ENCODE results near the gene NUP37. TPM values are rescaled to one million over a fixed set of nuclear protein-coding genes. Genes with fewer than 3 reads are reported as not detected.

The NUP37 gene
- total RNA-seq, 2 donors from 2014 or later, result 63.6 to 80.7 TPM

GRCh38 chr12:102062419-102062806, 57.5 kb downstream of the NUP37 start:
- no peaks in the 10 kb centered on the region for H3K9me3 Mint-ChIP-seq
- peaks cover 43% of the 10 kb centered on the region for H3K36me3 Mint-ChIP-seq (ENCODE audit: low read depth)
- H3K4me1 Mint-ChIP-seq, result peaks cover 15% of the 10 kb centered on the region
- ATAC-seq (replicated peaks), result no peak
- peak overlapping the region; percentile 100 for H3K27ac Mint-ChIP-seq
- H3K27me3 Mint-ChIP-seq, result peaks cover 2% of the 10 kb centered on the region
- peak overlapping the region; percentile 100 for H3K4me3 Mint-ChIP-seq

GRCh38 chr12:102061560-102062418, 58.1 kb downstream of the NUP37 start, which contains the start of gene WASHC3:
WASHC3 (minus strand) TSS chr12:102061991; CDS start chr12:102061962, 29 bp downstream.
- peak; percentile 88 for ATAC-seq (replicated peaks)
- H3K9me3 Mint-ChIP-seq, result no peaks in the 10 kb centered on the region
- peaks cover 15% of the 10 kb centered on the region for H3K4me1 Mint-ChIP-seq
- H3K27me3 Mint-ChIP-seq, result peaks cover 2% of the 10 kb centered on the region
- peak within 1 kb of the TSS; percentile 100 for H3K27ac Mint-ChIP-seq
- H3K4me3 Mint-ChIP-seq, result peak within 1 kb of the TSS; percentile 100
- H3K36me3 Mint-ChIP-seq (ENCODE audit: low read depth), result peaks cover 49% of the 10 kb centered on the region

DNA sequence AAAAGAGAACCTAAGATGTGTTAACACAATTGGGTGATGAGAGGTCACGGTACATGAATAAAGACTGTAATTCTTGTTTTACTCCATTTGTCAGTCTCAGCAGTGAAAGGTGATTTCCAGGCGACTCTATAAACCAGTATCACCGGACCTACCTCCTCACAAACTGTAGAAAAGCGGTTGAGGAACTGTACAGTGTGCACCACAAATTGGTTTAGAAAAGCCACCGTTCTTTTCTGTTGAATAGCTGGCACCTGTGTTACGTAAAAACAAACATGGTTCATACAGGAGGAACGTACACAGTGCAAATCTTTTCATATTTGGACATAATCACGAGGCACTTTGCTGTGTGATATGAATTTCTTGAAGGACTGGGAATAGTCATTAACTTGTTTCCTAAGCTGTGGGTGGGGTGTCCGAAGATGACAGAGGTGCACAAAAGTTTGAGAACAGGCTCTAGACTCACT, 58.8 kb downstream of the NUP37 start:
- peak overlapping the region; percentile 100 for H3K4me3 Mint-ChIP-seq
- no peaks in the 10 kb centered on the region for H3K9me3 Mint-ChIP-seq
- peak; percentile 54 for ATAC-seq (replicated peaks)
- H3K27me3 Mint-ChIP-seq, result peaks cover 2% of the 10 kb centered on the region
- peak overlapping the region; percentile 100 for H3K27ac Mint-ChIP-seq
- H3K4me1 Mint-ChIP-seq, result peaks cover 15% of the 10 kb centered on the region
- H3K36me3 Mint-ChIP-seq (ENCODE audit: low read depth), result peaks cover 56% of the 10 kb centered on the region

DNA sequence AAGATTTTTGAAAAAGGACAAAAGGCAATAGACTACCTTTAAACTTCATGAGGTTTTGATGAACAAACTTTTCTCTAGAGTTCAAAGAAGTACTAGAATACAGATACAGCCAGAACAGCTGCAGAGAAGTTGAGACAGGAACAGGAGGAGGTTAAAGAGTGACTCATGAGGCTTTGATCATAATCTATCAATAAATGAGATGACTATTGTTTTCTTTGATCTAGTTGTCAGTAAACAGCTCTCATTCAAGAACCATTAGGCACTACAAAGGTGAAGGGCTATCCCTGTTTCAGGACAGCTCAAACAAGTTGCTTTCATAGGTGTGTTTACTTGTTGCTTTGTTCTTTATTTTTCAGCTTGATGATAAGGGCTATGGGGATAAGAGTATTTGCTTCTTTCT, 60.6 kb downstream of the NUP37 start:
- ATAC-seq (replicated peaks), result peak; percentile 58
- Mint-ChIP-seq H3K36me3 (ENCODE audit: low read depth) (peaks cover 73% of the 10 kb centered on the region), H3K27ac (peak overlapping the region; percentile 54), H3K27me3 (no peaks in the 10 kb centered on the region), H3K4me1 (peaks cover 15% of the 10 kb centered on the region), H3K4me3 (peak overlapping the region; percentile 100), H3K9me3 (no peaks in the 10 kb centered on the region)

- no peak for ATAC-seq (replicated peaks)
- H3K27me3 Mint-ChIP-seq, result no peaks in the 10 kb centered on the region
- H3K4me3 Mint-ChIP-seq, result no peak overlapping the region
- H3K9me3 Mint-ChIP-seq, result no peaks in the 10 kb centered on the region
- H3K36me3 Mint-ChIP-seq (ENCODE audit: low read depth), result peaks cover 85% of the 10 kb centered on the region
- H3K27ac Mint-ChIP-seq, result no peak overlapping the region
- peaks cover 22% of the 10 kb centered on the region for H3K4me1 Mint-ChIP-seq
These were observed 65.6 kb downstream of the NUP37 start for GRCh38 chr12:102054345-102054744.

- Mint-ChIP-seq H3K9me3 (no peaks in the 10 kb centered on the region), H3K27me3 (no peaks in the 10 kb centered on the region), H3K4me1 (peaks cover 16% of the 10 kb centered on the region), H3K27ac (no peak overlapping the region), H3K36me3 (ENCODE audit: low read depth) (peaks cover 84% of the 10 kb centered on the region), H3K4me3 (no peak overlapping the region)
- ATAC-seq (replicated peaks), result no peak
These were observed 66.9 kb downstream of the NUP37 start for GRCh38 chr12:102053062-102053349.

DNA sequence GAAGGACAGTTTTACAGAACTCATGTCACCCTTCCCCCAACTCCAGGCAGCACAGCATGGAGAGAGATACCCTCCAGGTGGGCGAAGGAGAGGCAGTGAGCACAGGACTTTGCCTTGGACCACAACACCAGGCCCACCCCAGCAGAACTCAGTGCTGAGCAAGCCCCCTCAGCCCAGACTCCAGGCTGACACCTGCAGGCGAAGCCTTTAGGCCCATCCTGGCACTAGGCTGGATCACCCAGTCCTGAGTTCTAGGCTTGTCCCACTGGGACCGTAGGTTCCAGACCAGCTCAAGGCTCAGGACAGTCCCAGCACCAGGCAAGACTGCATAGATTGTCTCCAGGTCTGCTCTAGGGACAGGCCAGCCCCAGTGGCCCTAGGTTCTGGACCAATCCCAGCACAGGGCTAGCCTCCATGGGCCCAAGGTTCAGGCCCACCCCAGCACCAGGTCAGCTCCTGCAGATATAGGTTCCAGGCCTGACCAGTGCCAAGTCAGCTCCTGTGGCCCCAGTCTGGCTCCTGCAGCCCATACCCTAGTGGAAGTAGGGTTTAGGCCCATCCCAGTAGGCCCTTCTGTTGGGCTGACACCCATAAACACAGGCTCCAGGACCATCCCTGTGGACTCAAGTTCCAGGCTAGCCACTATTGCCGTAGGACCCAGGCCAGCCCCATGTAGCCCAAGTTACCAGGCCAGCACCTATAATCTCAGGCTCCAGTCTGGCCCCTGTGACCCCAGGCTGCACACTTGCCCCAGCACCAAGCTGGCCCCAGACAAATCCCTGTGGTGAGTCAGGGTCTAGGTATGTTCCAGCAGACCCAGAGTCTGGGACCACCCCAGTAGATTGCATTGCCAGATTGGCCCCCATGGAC, 67.5 kb downstream of the NUP37 start:
- Mint-ChIP-seq H3K27ac (no peak overlapping the region), H3K27me3 (no peaks in the 10 kb centered on the region), H3K4me1 (peaks cover 12% of the 10 kb centered on the region), H3K4me3 (no peak overlapping the region), H3K9me3 (no peaks in the 10 kb centered on the region), H3K36me3 (ENCODE audit: low read depth) (peaks cover 82% of the 10 kb centered on the region)
- no peak for ATAC-seq (replicated peaks)

- H3K4me3 Mint-ChIP-seq, result no peak overlapping the region
- H3K27me3 Mint-ChIP-seq, result no peaks in the 10 kb centered on the region
- H3K4me1 Mint-ChIP-seq, result peaks cover 12% of the 10 kb centered on the region
- peak; percentile 64 for ATAC-seq (replicated peaks)
- no peaks in the 10 kb centered on the region for H3K9me3 Mint-ChIP-seq
- no peak overlapping the region for H3K27ac Mint-ChIP-seq
- H3K36me3 Mint-ChIP-seq (ENCODE audit: low read depth), result peaks cover 82% of the 10 kb centered on the region
These were observed 68.4 kb downstream of the NUP37 start for GRCh38 chr12:102051431-102051965.

- no peak for ATAC-seq (replicated peaks)
- H3K9me3 Mint-ChIP-seq, result no peaks in the 10 kb centered on the region
- H3K27ac Mint-ChIP-seq, result no peak overlapping the region
- no peak overlapping the region for H3K4me3 Mint-ChIP-seq
- H3K36me3 Mint-ChIP-seq (ENCODE audit: low read depth), result peaks cover 82% of the 10 kb centered on the region
- no peaks in the 10 kb centered on the region for H3K27me3 Mint-ChIP-seq
- H3K4me1 Mint-ChIP-seq, result peaks cover 12% of the 10 kb centered on the region
These were observed 69.1 kb downstream of the NUP37 start for GRCh38 chr12:102050660-102051430.

DNA sequence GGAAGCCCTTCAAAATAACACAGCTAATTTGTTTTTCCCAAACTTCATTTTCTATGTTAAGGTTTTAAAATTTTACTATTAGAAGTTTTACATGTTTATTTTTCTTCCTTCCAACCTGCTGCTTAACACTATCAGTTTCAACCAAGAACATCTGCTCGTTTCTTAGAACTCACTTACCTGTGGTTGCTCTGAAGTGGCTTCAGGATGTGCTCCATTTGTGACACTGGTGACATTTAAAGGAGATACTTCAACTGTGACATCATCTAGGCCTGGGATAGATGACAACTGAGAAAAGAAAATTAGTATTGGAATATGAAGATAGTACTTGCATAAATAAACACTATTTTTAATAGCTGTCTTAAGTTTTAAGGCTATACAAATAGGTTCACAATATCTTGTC, 76.0 kb downstream of the NUP37 start:
- Mint-ChIP-seq H3K4me3 (no peak overlapping the region), H3K27ac (no peak overlapping the region)

DNA sequence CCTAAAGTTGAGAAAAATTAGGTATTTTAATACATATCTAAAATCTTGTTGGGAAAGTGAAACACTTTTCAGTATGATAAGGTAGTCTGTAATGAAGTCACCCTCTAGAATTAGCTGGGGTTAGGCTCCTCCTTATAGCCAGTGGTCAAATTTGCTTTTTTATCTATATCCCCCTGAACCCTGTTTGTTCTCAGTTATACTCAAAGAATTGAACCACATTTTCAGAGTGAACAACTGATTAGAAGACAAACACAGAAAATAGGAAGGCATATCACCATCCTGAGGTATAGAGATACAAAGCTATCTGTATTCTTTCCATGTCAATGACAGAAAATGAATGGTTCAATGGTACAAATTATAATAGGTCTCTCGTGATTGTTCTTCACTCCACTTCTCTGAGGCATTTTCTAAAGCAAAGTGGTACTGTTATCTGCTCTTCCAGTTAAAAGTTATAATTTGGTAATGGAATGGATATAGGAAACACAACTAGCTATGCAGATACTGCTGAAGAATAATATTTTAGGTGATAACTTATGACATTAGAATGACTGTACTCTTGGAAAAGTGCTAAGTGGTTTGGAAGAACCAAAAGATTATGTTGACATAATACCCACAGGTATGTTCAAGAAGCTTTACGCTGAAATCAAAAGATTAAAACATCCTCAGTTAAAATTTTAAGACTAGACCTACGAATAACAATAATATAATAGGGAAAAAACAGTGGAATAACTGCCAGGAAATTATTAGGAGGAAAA, 85.7 kb downstream of the NUP37 start:
- H3K4me1 Mint-ChIP-seq, result no peaks in the 10 kb centered on the region
- H3K9me3 Mint-ChIP-seq, result no peaks in the 10 kb centered on the region
- ATAC-seq (replicated peaks), result no peak
- no peak overlapping the region for H3K4me3 Mint-ChIP-seq
- no peaks in the 10 kb centered on the region for H3K27me3 Mint-ChIP-seq
- H3K36me3 Mint-ChIP-seq (ENCODE audit: low read depth), result peaks cover 89% of the 10 kb centered on the region
- no peak overlapping the region for H3K27ac Mint-ChIP-seq

More for the DNA sequence above, 76.0 kb downstream of the NUP37 start:
- peak; percentile 90 for ATAC-seq (replicated peaks)
- Mint-ChIP-seq H3K4me1 (peaks cover 5% of the 10 kb centered on the region), H3K9me3 (no peaks in the 10 kb centered on the region), H3K27me3 (no peaks in the 10 kb centered on the region), H3K36me3 (ENCODE audit: low read depth) (peaks cover 65% of the 10 kb centered on the region)

DNA sequence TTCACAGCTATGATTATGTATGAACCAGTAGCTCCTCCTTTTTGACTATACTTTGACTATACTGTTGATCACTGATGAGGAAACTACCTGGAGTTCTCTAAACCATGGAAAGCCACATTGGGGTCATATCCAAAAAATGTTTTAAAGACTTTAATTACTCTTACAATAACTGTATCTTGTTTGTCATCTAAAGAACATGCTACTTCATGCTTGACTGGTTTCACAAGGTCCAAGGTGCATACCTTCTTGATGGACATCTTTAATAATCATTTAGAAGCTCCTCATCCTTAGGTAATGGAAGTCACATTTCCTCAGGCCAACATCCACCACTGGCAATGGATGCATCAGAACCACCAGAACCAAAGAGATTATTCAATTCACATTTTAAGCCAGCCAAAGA, 88.1 kb downstream of the NUP37 start:
- no peak overlapping the region for H3K4me3 Mint-ChIP-seq
- peaks cover 82% of the 10 kb centered on the region for H3K36me3 Mint-ChIP-seq (ENCODE audit: low read depth)
- H3K27ac Mint-ChIP-seq, result no peak overlapping the region
- no peaks in the 10 kb centered on the region for H3K9me3 Mint-ChIP-seq
- no peaks in the 10 kb centered on the region for H3K27me3 Mint-ChIP-seq
- no peaks in the 10 kb centered on the region for H3K4me1 Mint-ChIP-seq
- no peak for ATAC-seq (replicated peaks)

- no peak overlapping the region for H3K27ac Mint-ChIP-seq
- peaks cover 80% of the 10 kb centered on the region for H3K36me3 Mint-ChIP-seq (ENCODE audit: low read depth)
- H3K9me3 Mint-ChIP-seq, result no peaks in the 10 kb centered on the region
- no peak for ATAC-seq (replicated peaks)
- no peaks in the 10 kb centered on the region for H3K4me1 Mint-ChIP-seq
- H3K27me3 Mint-ChIP-seq, result no peaks in the 10 kb centered on the region
- H3K4me3 Mint-ChIP-seq, result no peak overlapping the region
These were observed 90.8 kb downstream of the NUP37 start for GRCh38 chr12:102029141-102029540.

Measured in activated T-helper 17 cell treated with anti-CD3 and anti-CD28 coated beads, Interleukin-2, amount 50 U/mL, for 72 hours (primary cell).